ENCODE data around the gene KRT72.

The KRT72 gene

DNA sequence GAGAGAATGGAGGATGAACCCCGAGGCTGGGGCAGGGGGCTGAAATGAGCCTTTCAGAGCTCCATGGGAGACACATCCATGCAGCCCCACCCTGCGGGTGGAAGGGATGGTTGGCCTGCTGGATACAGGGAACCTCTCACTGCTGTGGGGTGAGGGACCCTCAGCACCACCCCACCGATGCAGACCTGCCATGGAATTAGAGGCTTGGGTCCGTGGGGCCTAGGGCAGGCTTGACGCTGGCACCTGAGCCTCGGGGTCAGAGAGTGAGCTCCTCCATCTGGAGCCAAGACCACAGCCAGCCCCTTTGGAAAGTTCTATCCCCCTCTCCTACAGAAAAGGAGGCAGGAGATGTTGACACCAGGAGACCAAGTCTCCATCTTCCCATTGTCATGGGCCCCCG lies 20.2 kb downstream of the KRT72 start:
- Histone ChIP-seq H3K4me3 (ENCODE audit: low read length) (no peak overlapping the region), H3K36me3 (ENCODE audit: control insufficient read depth, insufficient read depth, low read length) (no peaks in the 10 kb centered on the region), H3K27me3 (ENCODE audit: control insufficient read depth, insufficient read depth, low read length) (no peaks in the 10 kb centered on the region), H3K4me1 (ENCODE audit: control insufficient read depth, insufficient read depth, low read length) (peaks cover 7% of the 10 kb centered on the region), H3K9ac (ENCODE audit: low read length) (no peak overlapping the region), H3K9me3 (ENCODE audit: control insufficient read depth, low read length) (no peaks in the 10 kb centered on the region)

DNA sequence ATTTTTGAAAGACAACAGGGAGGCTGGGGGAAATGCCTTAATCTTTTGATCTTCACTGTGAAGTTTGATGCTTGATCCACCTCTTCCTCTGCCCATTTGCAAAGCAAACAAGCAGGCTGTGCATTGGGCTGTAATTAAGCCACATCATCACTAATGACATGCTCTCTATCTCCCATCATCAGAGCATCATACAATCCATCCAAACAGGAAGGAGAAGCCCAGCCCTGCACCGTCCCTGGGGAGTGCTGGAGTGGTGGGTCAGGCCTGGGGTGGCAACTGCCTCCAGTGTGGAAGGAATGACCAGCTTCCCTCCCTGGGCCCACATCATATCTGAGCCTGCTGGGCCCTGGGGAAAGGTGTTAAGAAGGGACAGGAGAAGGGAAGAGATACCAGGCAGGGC lies 20.8 kb downstream of the KRT72 start:
- Histone ChIP-seq H3K4me1 (ENCODE audit: control insufficient read depth, insufficient read depth, low read length) (peaks cover 7% of the 10 kb centered on the region), H3K27me3 (ENCODE audit: control insufficient read depth, insufficient read depth, low read length) (no peaks in the 10 kb centered on the region), H3K4me3 (ENCODE audit: low read length) (no peak overlapping the region), H3K36me3 (ENCODE audit: control insufficient read depth, insufficient read depth, low read length) (no peaks in the 10 kb centered on the region), H3K9ac (ENCODE audit: low read length) (no peak overlapping the region), H3K9me3 (ENCODE audit: control insufficient read depth, low read length) (no peaks in the 10 kb centered on the region)

DNA sequence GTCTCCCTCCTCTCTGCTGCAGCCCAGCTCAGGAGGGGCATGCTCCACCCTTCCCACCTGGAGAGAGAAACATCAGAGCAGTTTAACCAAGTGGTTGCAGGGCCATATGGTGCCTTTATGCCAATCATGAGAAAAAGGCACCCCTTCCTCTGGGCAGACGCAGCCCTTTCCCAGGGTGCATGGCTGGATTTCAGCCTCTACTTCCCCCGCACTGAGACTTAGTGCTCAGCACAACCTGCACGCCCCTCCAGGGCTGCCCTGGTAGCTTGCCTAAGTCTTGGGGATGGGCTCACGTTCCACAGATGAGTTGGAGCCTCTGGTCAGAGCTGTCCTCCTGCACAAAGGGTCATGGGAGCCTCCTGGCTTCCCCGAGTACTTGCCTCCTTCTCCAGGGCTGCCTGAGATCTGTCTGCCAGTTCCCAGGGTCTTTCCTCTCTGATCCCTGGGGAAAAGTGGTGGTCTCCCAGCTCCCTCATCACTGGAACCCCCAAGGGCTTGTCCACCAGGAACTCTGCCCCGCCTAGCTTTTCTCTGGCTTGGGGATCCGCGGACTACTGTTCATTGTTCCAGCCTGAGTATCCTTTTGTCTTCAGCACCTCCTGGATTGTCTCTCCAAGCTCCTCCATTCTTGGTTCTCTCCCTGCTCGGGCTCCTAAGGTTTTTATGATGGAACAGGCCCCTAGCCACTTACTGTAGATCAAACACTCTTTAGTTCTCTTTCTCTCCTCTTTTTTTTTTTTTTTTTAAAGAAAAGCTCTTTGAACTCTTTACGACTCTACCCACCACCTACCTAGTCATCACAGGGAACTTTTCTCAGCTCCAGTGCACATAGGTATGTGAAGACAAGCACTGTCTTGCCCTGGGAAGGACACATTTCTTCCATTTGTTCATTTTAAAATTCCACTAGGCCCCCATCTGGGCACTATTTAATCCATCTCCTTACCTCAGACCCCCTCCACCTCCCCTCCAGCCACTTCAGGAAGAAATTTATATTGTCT lies 21.5 kb downstream of the KRT72 start:
- Histone ChIP-seq H3K9ac (ENCODE audit: low read length) (no peak overlapping the region), H3K27me3 (ENCODE audit: control insufficient read depth, insufficient read depth, low read length) (no peaks in the 10 kb centered on the region), H3K9me3 (ENCODE audit: control insufficient read depth, low read length) (no peaks in the 10 kb centered on the region), H3K36me3 (ENCODE audit: control insufficient read depth, insufficient read depth, low read length) (no peaks in the 10 kb centered on the region), H3K4me3 (ENCODE audit: low read length) (no peak overlapping the region), H3K4me1 (ENCODE audit: control insufficient read depth, insufficient read depth, low read length) (peaks cover 7% of the 10 kb centered on the region)

DNA sequence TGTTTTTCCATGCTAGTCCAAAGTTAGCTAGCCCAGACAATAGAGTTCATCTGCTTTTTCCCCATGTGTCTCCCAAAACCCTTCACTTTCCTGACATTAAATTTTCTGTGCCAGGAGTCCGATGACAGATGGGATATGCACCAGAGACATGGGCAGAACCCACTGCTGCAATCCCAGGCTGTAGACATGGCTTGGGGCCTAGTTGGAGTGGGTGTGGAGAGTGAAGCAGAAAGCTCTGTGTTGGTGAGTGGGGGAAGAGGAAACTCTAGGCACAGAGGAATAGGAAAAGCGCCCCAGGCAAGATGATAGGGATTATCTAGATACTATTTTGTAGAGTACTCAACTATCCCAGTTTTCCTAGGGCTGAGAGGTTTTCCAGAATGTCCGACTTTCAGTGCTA lies 22.8 kb downstream of the KRT72 start:
- Histone ChIP-seq H3K9ac (ENCODE audit: low read length) (no peak overlapping the region), H3K9me3 (ENCODE audit: control insufficient read depth, low read length) (no peaks in the 10 kb centered on the region)

DNA sequence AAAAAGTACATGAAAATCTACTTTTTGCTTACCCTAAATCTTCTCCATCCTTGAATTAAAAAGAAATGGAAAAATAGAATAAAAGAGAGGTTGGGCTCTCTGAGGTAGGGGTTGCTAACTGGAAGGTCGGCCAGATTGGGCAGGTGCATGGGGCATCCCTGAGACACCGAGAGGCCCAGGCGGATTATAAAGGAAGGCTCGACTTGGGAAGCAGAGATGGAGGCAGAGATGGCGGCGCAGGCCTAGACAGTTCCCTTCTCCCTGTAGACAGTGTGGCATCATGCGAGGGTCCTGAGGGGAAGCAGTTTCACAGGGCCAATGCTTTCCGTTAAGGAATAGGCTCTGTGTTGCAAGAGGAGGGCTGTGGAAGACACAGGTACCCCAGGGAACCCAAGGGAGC lies 23.9 kb downstream of the KRT72 start:
- no peaks in the 10 kb centered on the region for H3K27me3 ChIP-seq (ENCODE audit: control insufficient read depth, insufficient read depth, low read length)
- H3K4me3 ChIP-seq (ENCODE audit: low read length), result no peak overlapping the region
- no peaks in the 10 kb centered on the region for H3K36me3 ChIP-seq (ENCODE audit: control insufficient read depth, insufficient read depth, low read length)

More for the DNA sequence above, 22.8 kb downstream of the KRT72 start:
- Histone ChIP-seq H3K27me3 (ENCODE audit: control insufficient read depth, insufficient read depth, low read length) (no peaks in the 10 kb centered on the region), H3K36me3 (ENCODE audit: control insufficient read depth, insufficient read depth, low read length) (no peaks in the 10 kb centered on the region), H3K4me1 (ENCODE audit: control insufficient read depth, insufficient read depth, low read length) (peaks cover 7% of the 10 kb centered on the region), H3K4me3 (ENCODE audit: low read length) (no peak overlapping the region)

DNA sequence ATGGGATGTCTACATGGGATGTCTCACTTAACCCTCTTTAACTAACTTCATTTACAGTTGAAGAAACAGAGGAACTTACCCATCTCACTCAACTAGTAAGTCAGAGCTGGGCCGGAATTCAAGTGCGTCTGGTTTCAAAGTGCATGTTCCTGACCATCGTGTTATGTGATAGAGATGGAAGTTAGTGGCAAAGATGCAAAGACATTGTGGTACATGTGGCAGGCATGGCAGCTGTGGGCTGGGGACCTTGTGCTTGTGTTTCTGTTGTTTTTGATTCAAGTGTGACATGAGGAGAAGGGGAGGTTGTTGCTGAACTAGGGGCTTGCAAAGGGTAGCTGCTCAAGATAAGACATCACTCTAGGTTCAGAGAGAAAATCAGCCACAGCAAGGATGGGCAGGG lies 25.3 kb downstream of the KRT72 start:
- no peak overlapping the region for H3K4me3 ChIP-seq (ENCODE audit: low read length)
- H3K27me3 ChIP-seq (ENCODE audit: control insufficient read depth, insufficient read depth, low read length), result no peaks in the 10 kb centered on the region
- no peaks in the 10 kb centered on the region for H3K9me3 ChIP-seq (ENCODE audit: control insufficient read depth, low read length)
- no peaks in the 10 kb centered on the region for H3K4me1 ChIP-seq (ENCODE audit: control insufficient read depth, insufficient read depth, low read length)
- no peaks in the 10 kb centered on the region for H3K36me3 ChIP-seq (ENCODE audit: control insufficient read depth, insufficient read depth, low read length)
- H3K9ac ChIP-seq (ENCODE audit: low read length), result no peak overlapping the region

More for the DNA sequence above, 23.9 kb downstream of the KRT72 start:
- H3K4me1 ChIP-seq (ENCODE audit: control insufficient read depth, insufficient read depth, low read length), result no peaks in the 10 kb centered on the region
- no peaks in the 10 kb centered on the region for H3K9me3 ChIP-seq (ENCODE audit: control insufficient read depth, low read length)
- no peak overlapping the region for H3K9ac ChIP-seq (ENCODE audit: low read length)

DNA sequence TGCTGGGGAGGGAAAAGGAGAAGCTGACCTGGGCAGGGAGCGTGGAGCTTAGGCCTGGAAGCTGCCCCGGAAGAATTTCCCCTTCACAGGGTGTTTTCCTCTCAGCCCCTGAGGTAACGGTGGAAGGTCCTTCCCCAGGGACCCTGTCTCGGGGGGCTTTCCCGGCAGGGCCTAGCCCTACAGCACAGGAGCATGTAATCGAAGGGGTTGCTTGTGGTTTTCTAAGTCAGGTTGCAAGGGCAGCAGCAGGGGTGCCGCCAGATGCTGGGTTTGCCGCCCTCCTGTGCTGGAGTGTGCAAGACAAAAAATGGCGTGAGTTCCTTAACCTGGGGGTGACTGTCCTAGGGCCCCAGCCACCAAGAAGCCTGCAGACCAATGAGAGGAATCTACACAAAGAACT lies 26.0 kb downstream of the KRT72 start:
- H3K27me3 ChIP-seq (ENCODE audit: control insufficient read depth, insufficient read depth, low read length), result no peaks in the 10 kb centered on the region
- no peak overlapping the region for H3K9ac ChIP-seq (ENCODE audit: low read length)
- H3K4me3 ChIP-seq (ENCODE audit: low read length), result no peak overlapping the region
- H3K4me1 ChIP-seq (ENCODE audit: control insufficient read depth, insufficient read depth, low read length), result no peaks in the 10 kb centered on the region
- H3K36me3 ChIP-seq (ENCODE audit: control insufficient read depth, insufficient read depth, low read length), result no peaks in the 10 kb centered on the region
- H3K9me3 ChIP-seq (ENCODE audit: control insufficient read depth, low read length), result no peaks in the 10 kb centered on the region

DNA sequence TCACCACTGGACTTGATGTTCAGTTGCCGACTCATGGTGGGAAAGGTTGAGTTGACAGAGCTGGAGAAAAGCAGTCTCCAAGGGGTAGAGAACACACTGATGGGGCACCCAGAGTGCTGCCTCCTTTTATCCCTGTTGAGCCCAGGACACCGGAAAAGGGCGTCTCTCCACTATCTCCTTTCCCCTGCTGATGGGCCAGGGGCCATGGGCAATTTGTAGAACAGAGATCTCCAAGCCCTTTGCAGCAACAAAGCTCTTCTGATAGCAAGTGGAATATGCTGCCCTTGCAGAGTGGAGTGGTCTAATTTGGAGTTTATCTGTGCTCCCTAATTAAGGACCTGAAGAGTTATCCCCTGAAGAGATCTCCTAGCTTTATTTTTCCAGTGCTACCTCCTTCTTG lies 27.5 kb downstream of the KRT72 start, which contains the start of gene KRT74:
Gene KRT74 (minus strand): TSS at position 101 of the 400 bp plus-strand sequence. CDS start 66 bp downstream, at position 35.
- no peak within 1 kb of the TSS for H3K4me3 ChIP-seq (ENCODE audit: low read length)
- H3K9ac ChIP-seq (ENCODE audit: low read length), result no peak within 1 kb of the TSS
- H3K27me3 ChIP-seq (ENCODE audit: control insufficient read depth, insufficient read depth, low read length), result no peaks in the 10 kb centered on the region
- H3K36me3 ChIP-seq (ENCODE audit: control insufficient read depth, insufficient read depth, low read length), result no peaks in the 10 kb centered on the region
- no peaks in the 10 kb centered on the region for H3K9me3 ChIP-seq (ENCODE audit: control insufficient read depth, low read length)
- H3K4me1 ChIP-seq (ENCODE audit: control insufficient read depth, insufficient read depth, low read length), result no peaks in the 10 kb centered on the region

DNA sequence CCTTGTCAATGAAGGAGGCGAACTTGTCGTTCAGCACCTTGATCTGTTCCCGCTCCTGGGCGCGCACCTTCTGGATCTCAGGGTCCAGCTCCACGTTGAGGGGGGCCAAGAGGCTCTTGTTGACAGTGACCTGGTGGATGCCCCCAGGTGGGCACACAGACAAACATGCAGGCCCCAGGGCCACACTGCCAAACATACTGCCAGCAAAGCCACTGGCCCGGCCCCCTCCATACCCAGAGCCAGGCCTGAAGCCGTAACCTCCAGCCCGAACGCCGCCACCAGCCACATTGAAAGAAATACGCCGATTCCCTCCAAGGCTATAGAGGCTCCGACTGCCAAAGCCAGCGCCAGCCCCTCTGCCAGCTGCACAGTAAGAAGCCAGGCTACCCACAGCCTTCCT lies 28.0 kb downstream of the KRT72 start:
- Histone ChIP-seq H3K4me1 (ENCODE audit: control insufficient read depth, insufficient read depth, low read length) (no peaks in the 10 kb centered on the region), H3K36me3 (ENCODE audit: control insufficient read depth, insufficient read depth, low read length) (no peaks in the 10 kb centered on the region), H3K9ac (ENCODE audit: low read length) (no peak overlapping the region), H3K4me3 (ENCODE audit: low read length) (no peak overlapping the region), H3K27me3 (ENCODE audit: control insufficient read depth, insufficient read depth, low read length) (no peaks in the 10 kb centered on the region), H3K9me3 (ENCODE audit: control insufficient read depth, low read length) (no peaks in the 10 kb centered on the region)

DNA sequence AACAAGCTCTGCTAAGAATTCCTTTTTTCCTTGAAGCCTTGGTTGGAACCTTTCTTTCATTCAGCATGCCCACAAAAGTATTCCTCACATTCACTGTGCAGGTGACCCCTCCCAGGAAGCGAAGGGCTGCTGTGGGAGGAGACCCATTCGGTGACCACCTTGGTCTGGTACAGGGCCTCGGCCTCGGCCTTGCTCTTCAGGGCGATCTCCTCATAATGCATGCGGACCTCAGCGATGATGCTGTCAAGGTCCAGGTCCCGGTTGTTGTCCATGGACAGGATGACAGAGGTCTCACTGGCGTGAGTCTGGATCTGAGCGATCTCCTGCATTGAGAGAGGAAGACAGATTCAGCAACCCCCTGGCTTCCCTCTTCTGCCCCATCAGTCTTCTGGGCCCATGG lies 30.8 kb downstream of the KRT72 start:
- H3K27me3 ChIP-seq (ENCODE audit: control insufficient read depth, insufficient read depth, low read length), result peaks cover 14% of the 10 kb centered on the region
- no peak overlapping the region for H3K9ac ChIP-seq (ENCODE audit: low read length)

DNA sequence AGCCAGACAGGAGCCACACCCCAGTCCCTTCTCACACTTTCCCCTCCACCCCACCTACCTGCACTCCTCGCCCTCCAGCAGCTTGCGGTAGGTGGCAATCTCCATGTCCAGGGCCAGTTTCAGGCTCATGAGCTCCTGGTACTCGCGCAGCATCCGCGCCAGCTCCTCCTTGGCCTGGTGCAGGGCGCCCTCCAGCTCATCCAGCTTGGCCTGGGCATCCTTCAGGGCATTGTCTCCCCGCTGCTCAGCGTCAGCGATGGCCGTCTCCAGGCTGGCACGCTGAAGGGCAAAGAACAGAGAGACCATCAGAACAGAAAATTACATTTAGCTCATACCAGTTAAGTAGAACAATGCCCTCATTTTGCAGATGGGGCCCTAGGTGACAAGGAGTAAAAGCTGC lies 33.2 kb downstream of the KRT72 start:
- peaks cover 17% of the 10 kb centered on the region for H3K27me3 ChIP-seq (ENCODE audit: control insufficient read depth, insufficient read depth, low read length)
- H3K4me3 ChIP-seq (ENCODE audit: low read length), result no peak overlapping the region
- no peaks in the 10 kb centered on the region for H3K4me1 ChIP-seq (ENCODE audit: control insufficient read depth, insufficient read depth, low read length)
- H3K36me3 ChIP-seq (ENCODE audit: control insufficient read depth, insufficient read depth, low read length), result no peaks in the 10 kb centered on the region
- no peaks in the 10 kb centered on the region for H3K9me3 ChIP-seq (ENCODE audit: control insufficient read depth, low read length)
- H3K9ac ChIP-seq (ENCODE audit: low read length), result no peak overlapping the region

More for the DNA sequence above, 30.8 kb downstream of the KRT72 start:
- Histone ChIP-seq H3K4me3 (ENCODE audit: low read length) (no peak overlapping the region), H3K4me1 (ENCODE audit: control insufficient read depth, insufficient read depth, low read length) (no peaks in the 10 kb centered on the region), H3K36me3 (ENCODE audit: control insufficient read depth, insufficient read depth, low read length) (no peaks in the 10 kb centered on the region), H3K9me3 (ENCODE audit: control insufficient read depth, low read length) (no peaks in the 10 kb centered on the region)

DNA sequence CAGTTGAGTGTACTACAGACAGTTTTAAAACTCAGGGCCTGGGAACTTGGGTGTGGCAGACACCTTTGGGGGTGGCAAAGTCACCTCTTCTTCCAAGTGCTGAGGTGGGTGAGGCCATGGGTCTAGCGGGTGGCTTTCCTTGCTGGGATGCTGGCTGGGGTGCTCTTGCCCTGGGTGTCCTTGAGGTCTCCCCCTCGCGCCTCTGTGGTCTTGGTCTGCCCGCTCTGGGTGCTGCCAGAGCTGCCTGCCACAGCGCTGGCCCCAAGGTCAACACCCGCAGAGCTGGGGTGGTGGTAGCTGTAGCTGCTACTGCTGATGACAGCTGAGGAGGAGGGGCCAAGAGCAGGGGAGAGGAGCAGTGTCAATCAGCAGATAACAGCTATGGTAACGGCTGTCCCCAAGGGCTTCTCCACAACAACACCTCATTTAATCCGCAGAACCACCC lies 34.4 kb downstream of the KRT72 start:
- H3K9ac ChIP-seq (ENCODE audit: low read length), result no peak overlapping the region
- H3K4me1 ChIP-seq (ENCODE audit: control insufficient read depth, insufficient read depth, low read length), result no peaks in the 10 kb centered on the region
- no peaks in the 10 kb centered on the region for H3K36me3 ChIP-seq (ENCODE audit: control insufficient read depth, insufficient read depth, low read length)
- no peak overlapping the region for H3K4me3 ChIP-seq (ENCODE audit: low read length)
- H3K27me3 ChIP-seq (ENCODE audit: control insufficient read depth, insufficient read depth, low read length), result peaks cover 17% of the 10 kb centered on the region
- H3K9me3 ChIP-seq (ENCODE audit: control insufficient read depth, low read length), result no peaks in the 10 kb centered on the region
